ENCODE results near the gene FAM111A. TPM values are rescaled to one million over a fixed set of nuclear protein-coding genes. Genes with fewer than 3 reads are reported as not detected.
"Not testable (repeated sequence)": the region's sequence is repeated elsewhere in the genome, so short reads cannot be mapped to it uniquely, and the experiment has no call there.

The FAM111A gene, protein sequence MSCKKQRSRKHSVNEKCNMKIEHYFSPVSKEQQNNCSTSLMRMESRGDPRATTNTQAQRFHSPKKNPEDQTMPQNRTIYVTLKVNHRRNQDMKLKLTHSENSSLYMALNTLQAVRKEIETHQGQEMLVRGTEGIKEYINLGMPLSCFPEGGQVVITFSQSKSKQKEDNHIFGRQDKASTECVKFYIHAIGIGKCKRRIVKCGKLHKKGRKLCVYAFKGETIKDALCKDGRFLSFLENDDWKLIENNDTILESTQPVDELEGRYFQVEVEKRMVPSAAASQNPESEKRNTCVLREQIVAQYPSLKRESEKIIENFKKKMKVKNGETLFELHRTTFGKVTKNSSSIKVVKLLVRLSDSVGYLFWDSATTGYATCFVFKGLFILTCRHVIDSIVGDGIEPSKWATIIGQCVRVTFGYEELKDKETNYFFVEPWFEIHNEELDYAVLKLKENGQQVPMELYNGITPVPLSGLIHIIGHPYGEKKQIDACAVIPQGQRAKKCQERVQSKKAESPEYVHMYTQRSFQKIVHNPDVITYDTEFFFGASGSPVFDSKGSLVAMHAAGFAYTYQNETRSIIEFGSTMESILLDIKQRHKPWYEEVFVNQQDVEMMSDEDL
- total RNA-seq, result 10 to 100 TPM; 71.2 to 76.9 TPM

DNA sequence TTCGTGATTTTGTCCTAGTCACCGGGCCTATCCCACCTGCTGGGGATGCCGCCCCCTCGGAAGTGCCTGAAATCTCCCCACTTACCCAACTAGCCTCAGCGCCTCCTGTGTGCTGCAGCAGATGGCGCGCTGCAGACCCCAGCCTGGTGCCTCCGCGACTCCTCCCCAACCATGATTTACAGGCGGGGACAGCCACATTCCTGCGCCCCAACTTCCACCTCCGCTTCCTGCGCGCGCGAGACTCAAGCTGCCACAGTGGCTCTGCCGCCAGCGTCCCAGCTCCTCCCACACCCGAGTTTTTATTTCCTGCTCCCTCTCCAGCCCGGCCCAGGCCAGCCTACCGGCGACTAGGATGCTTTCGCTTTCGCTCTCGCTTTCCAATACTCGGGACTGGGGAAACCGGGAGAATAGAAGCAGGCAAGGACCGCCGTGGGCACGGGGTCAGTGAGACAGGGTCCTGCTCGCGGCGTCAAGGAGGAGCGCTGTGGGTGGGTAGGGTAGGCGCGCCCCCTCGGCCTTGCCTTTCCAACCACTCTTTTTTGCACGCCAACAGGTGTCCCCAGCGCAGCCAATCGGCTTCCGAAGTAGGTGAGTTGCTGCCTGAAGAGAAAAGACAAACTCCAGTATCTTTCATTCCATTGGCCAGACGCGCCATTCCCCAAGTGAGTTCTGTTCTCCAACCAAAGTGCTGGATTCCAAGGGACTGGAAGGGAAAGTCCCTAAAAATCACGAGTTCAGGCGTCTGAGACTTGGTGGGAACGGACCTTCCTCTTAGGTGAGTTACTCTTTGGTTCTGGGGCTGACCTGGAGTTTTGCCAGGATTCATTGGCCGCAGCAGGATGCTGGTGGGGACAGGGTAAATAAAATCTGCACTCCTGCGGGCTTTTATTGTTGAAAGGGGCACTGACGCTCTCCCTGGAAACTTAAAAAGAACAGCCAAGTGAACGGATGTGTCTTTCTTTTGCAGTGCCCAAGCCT is at the start of gene FAM111A:
TSS of gene FAM111A (plus strand) at position 327 of the 978 bp plus-strand sequence. CDS start 6,017 bp downstream, outside the sequence.
- CTCF ChIA-PET, result interaction anchor here (0.9 to 2.4 kb wide), 6 partner anchors 15 to 569 kb away, joined by 3 to 17 read pairs (median 4); partner anchors contain the start of gene FAM111B
- POLR2A ChIA-PET, result interaction anchor here (0.7 to 2.0 kb wide), 2 partner anchors 15 to 36 kb away, joined by 3 to 9 read pairs; partner anchors contain the start of gene FAM111B

DNA sequence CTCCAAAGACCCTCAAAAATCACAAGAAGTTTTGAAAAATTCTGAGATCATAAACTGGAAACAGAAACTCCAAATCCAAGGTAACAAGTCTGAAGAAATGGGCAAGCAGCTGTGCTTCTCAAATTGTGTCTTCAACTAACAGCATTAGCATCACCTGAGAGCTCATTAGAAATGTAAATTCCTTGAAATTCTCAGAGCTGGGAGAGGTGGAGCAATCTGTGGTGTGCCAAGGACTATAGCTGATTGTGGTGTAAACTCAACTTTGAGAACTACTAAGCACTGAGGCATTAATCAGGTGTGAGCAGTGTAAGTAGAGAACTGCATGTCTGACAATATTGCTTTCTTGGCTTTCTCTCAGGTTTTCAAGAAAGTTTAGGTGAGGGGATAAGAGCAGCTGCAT is 49.1 kb upstream of the FAM111A start:
- CTCF ChIA-PET, result interaction anchor here (1.0 kb wide), 1 partner anchor 42 kb away, joined by 4 read pairs; no protein-coding TSS in a partner anchor
- POLR2A ChIA-PET, result not testable (repeated sequence)

GRCh38 chr11:59095225-59095624 is 47.4 kb upstream of the FAM111A start:
- POLR2A ChIA-PET, result not testable (repeated sequence)

DNA sequence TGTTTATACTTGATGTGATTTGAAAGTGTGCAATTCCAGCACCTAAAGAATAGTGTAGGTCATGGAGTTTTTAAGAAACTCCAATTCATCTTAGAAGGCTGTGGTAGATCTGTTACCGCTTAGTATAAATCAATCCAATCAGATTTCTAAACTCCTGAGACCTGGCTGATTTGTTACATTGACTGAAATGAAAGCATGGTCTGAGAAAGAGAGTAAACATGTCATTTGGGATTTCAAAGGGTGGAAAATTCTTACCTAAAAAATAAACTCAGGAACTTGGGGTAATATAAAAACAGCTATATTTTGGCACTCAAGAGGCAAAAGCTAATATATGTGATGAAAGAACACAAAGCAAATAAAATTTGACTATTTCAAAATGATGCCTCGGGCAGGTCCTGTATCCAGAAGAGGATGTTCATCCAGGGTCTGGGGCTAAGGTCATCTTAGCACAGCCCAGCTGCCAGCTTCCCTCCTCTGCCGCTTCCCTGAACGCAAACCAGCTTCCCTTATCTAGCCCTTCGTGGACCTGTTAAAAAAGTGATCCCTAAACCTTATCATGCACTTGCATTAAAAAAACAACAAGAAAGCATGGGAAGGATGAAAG is 46.6 kb upstream of the FAM111A start:
- POLR2A ChIA-PET, result not testable (repeated sequence)

More at GRCh38 chr11:59095225-59095624, 47.4 kb upstream of the FAM111A start:
- CTCF ChIA-PET, result interaction anchor here (0.9 kb wide), 1 partner anchor 41 kb away, joined by 4 read pairs; no protein-coding TSS in a partner anchor

GRCh38 chr11:59097113-59097708 is 45.4 kb upstream of the FAM111A start:
- CTCF ChIA-PET, result interaction anchor here (0.7 to 2.6 kb wide), 7 partner anchors 9 to 64 kb away, joined by 3 to 17 read pairs (median 4); no protein-coding TSS in a partner anchor
- POLR2A ChIA-PET, result no interaction called here

More for the DNA sequence above, 46.6 kb upstream of the FAM111A start:
- CTCF ChIA-PET, result interaction anchor here (1.1 to 2.6 kb wide), 3 partner anchors 10 to 62 kb away, joined by 5 to 17 read pairs (median 7); no protein-coding TSS in a partner anchor

DNA sequence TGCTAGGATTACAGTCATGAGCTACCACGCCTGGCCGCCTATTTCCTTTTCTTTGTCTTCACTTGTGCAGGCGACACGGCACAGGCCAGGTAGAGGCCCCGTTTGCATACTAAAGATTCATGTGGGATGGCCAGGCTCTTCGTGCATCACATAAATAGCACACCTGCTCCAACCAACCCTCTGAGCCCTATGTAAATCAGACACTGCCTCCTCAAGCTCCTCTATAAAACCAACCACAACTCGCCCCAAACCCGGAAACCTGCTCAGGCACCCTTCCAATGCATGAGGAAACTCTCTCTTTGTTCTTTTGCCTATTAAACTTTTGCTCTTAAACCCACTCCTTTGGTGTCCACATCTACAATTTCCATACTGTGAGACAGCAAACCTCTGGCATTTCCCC is 44.7 kb upstream of the FAM111A start:
- POLR2A ChIA-PET, result not testable (repeated sequence)
- CTCF ChIA-PET, result interaction anchor here (0.7 to 2.6 kb wide), 6 partner anchors 8 to 60 kb away, joined by 3 to 17 read pairs (median 4); no protein-coding TSS in a partner anchor

- ChIA-PET POLR2A (no interaction called here), CTCF (interaction anchor here (1.9 to 2.0 kb wide), 1 partner anchor 34 kb away, joined by 5 to 6 read pairs; no protein-coding TSS in a partner anchor)
These were observed 40.3 kb upstream of the FAM111A start for GRCh38 chr11:59102259-59102765.

DNA sequence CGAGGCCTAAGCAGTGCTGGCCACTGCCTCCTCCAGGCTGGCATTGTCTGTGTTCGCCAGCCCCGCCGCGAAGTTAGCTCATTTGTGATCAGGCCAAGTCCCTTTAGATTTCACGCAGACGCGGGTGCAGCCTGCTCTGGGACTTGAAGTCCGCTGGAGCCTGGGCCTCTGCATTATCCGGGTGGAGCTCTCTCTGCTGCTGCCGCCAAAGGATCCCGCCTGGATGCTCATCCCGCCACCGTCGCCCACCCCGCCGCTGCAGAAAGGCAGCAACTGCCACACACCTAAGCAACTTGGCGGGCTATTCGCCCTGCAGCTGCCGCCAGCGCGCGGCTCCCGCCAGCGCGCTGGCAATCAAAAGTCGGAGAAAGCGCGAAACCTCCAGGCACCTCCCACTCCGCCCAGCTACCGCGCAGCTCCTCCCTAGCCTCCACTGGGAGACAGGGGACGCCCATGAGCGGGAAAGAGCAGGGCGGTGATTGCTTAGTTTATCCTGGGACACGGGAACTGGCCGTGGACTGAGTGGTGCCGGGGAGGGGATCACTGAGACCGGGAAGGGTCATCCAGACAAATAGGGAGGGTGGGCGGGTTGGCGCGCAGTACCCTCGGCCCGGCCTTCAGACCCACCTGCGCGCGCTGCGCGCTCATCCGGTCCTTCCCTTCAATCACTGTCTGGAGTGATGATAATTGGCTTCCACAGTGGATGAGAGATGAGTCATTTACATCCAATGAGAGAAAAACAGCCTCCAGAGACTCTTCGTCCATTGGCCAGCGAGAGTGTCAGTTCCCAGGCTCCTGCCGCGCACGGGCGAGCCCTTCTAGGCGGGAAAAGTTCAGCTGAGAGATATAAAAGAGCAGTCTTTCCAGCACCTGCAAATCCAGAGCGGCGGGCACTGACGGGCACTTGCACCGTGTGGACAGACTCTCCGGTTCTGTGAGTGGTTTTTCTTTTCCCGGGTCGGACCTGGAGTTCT is 36.0 kb upstream of the FAM111A start, which contains the start of gene FAM111B:
TSS of gene FAM111B (plus strand) at position 875 of the 974 bp plus-strand sequence. CDS start 2,389 bp downstream, outside the sequence.
- CTCF ChIA-PET, result interaction anchor here (0.8 to 3.6 kb wide), 10 partner anchors 10 to 184 kb away, joined by 3 to 17 read pairs (median 4); partner anchors contain the start of genes DTX4 and FAM111A
- POLR2A ChIA-PET, result interaction anchor here (0.6 to 1.9 kb wide), 4 partner anchors 33 to 529 kb away, joined by 3 to 9 read pairs (median 6); partner anchors contain the start of gene FAM111A

DNA sequence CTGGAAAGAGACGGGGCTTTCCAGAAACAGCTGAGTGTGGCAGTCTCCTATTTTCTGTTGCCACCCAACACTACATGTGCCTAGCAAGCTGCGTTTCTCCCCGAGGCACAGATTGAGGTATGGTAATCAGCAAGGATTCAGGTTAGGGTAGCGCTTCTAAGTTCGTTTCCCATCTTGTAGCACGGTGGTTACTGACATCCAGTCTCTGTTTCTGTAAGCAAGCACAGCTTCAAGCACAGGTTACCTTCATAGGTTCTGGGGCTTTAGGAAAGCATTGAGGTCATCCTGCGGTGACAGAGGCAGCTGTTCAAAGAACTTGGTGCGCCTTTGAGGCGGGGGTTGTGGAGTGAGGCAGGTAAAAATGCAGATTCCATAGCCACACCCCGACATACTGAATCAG is 34.9 kb upstream of the FAM111A start:
- CTCF ChIA-PET, result interaction anchor here (0.9 to 3.6 kb wide), 5 partner anchors 28 to 64 kb away, joined by 3 to 17 read pairs (median 5); partner anchors contain the start of genes DTX4 and FAM111A
- POLR2A ChIA-PET, result interaction anchor here (1.6 to 1.9 kb wide), 2 partner anchors 35 to 37 kb away, joined by 7 to 9 read pairs; partner anchors contain the start of gene FAM111A

GRCh38 chr11:59112494-59112893 is 30.2 kb upstream of the FAM111A start:
- CTCF ChIA-PET, result no interaction called here
- POLR2A ChIA-PET, result no interaction called here

DNA sequence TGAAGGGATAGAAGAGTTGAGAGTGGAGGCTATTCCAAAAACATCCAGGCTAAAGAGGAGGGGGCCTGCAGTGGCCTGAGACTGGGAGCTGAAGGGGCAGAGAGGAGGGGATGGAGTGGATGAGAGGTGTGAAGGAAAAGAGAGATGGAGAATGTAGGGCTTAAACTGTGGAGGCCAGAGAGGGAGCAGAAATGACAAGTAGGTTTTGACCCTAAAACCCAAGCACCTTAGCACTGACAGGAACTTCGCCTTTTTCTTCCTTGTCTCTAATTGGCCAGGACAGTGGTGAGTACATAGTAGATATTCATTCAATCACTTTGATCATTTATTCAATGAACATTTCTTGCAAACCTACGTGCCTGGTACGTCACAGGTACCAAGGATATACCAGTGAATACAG is 28.3 kb upstream of the FAM111A start:
- POLR2A ChIA-PET, result no interaction called here
- CTCF ChIA-PET, result no interaction called here

- CTCF ChIA-PET, result no interaction called here
- POLR2A ChIA-PET, result no interaction called here
These were observed 27.1 kb upstream of the FAM111A start for GRCh38 chr11:59115553-59115952.

DNA sequence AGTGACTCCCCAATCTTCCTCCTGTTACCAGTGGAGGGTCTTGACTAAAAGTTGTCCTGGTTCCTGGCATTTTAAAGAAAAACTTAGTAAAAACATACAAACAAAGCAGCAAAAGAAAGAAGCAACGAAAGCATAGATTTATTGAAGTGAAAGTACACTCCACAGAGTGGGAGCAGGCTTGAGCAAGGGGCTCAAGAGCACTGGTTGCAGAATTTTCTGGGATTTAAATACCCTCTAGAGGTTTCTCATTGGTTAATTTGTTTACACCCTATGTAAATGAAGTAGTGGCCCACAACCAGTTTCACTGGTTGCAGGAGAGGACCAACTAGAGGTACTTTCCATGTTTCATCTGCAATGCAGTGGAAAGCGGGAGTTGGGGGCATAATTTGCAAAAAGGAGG is 24.9 kb upstream of the FAM111A start:
- ChIA-PET POLR2A (no interaction called here), CTCF (no interaction called here)

DNA sequence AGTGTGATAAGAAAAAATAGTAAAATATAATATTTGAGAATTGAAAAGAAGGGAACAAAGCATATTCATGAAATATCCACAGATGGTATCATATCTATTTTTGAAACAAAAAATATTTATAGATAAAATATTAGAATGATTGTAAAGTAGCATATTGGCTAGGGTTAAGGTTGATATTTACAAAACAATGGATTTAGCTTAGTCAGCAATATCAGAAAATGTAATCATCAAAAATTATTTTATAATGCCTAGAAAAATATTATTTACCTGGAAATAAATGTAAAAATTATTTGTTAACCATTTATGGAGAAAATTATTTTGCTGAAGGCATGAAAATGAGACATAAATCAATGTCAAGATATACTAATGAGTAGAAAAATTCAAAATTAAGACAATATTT is 22.8 kb upstream of the FAM111A start:
- ChIA-PET CTCF (interaction anchor here (1.0 kb wide), 1 partner anchor 16 kb away, joined by 4 read pairs; no protein-coding TSS in a partner anchor), POLR2A (no interaction called here)

DNA sequence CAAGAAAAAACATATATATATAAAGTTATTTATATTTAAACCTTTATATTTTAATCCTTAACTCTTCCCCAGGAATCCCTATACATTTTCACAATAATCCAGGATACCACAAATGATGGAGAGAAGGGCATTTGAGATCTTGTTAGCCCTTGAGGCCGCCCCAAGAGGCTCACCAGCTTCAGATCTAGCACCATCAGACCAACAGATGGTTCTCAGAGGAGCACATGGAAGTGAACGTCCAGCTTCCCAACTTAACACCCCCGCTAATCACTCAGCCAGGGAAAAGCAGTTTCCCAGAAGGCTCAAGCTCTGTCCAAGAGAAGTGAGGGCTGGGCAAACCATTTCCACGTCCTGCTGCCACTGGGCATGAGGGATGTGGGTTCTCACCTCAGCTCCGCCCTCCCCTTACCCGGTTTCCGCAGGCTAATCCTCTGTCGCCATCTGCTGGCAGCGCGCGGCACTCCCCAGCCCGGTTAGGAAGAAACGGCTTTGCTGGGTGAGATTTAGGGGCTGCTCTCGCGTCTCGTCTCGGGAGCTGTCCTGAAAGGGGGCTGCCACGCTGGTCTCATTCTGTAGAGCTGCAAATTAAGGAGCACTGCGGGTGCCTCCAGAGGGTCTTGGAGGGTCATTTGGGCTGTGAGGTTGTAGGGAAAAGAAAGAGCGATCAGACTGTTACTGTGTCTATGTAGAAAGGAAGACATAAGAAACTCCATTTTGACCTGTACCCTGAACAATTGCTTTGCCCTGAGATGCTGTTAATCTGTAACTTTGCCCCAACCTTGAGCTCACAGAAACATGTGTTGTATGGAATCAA is 6.8 kb upstream of the FAM111A start:
- ChIA-PET POLR2A (interaction anchor here (0.5 kb wide), 1 partner anchor 91 kb away, joined by 3 read pairs; no protein-coding TSS in a partner anchor), CTCF (interaction anchor here (0.6 to 2.7 kb wide), 22 partner anchors 9 to 85 kb away, joined by 3 to 21 read pairs (median 4); partner anchors contain the start of gene FAM111B)
